Activated CD8-positive, alpha-beta T cell treated with anti-CD3 and anti-CD28 coated beads for 36 hours (primary cell): Measurements from ENCODE around the gene SHISA5. TPM values are rescaled to one million over a fixed set of nuclear protein-coding genes. Genes with fewer than 3 reads are reported as not detected.
"Not testable (repeated sequence)": the region's sequence is repeated elsewhere in the genome, so short reads cannot be mapped to it uniquely, and the experiment has no call there.

Experiments used
- ATAC-seq: fragments of 200-7000 bp; cut with Tn5 transposase; one replicate; pipeline ENCODE4 v1.10.0; 2021; ENCODE audit warnings: mild to moderate bottlenecking, moderate library complexity
- CTCF ChIA-PET: fragments of 350-600 bp; sonication (Branson Sonifier 250); formaldehyde crosslinking; loops from one replicate; lab custom pipeline; 2021; ENCODE audit warnings: antibody characterized with exemption; lab: Charles Lee
- POLR2A ChIA-PET: fragments of 350-600 bp; sonication (Branson Sonifier 250); formaldehyde crosslinking; loops from one replicate; lab custom pipeline; 2021; ENCODE audit warnings: antibody characterized with exemption; lab: Charles Lee
- DNase-seq: peaks from one replicate; pipeline ENCODE4 v3.0.0-alpha.2; 2020
- H3K27ac Mint-ChIP-seq: one replicate; pipeline ENCODE4 v1.8.0; 2021; ENCODE audit warnings: mild to moderate bottlenecking, mixed read lengths
- H3K27me3 Mint-ChIP-seq: one replicate; pipeline ENCODE4 v1.8.0; 2021; ENCODE audit warnings: mixed read lengths
- H3K36me3 Mint-ChIP-seq: one replicate; pipeline ENCODE4 v1.8.0; 2021; ENCODE audit warnings: low read depth, mixed read lengths
- H3K4me1 Mint-ChIP-seq: one replicate; pipeline ENCODE4 v1.8.0; 2021; ENCODE audit warnings: low read depth, mixed read lengths
- H3K4me3 Mint-ChIP-seq: one replicate; pipeline ENCODE4 v1.8.0; 2021; ENCODE audit warnings: mild to moderate bottlenecking, moderate library complexity, mixed read lengths
- H3K9me3 Mint-ChIP-seq: one replicate; pipeline ENCODE4 v1.8.0; 2021; ENCODE audit warnings: mixed read lengths
- intact Hi-C: fragments of 100-400 bp; cut with micrococcal nuclease; formaldehyde crosslinking; loops from one replicate; pipeline ENCODE4 v1.10.0; 2022
- total RNA-seq, 2 experiments: library from RNA; stranded (reverse); gene quantifications; one replicate each; pipeline ENCODE4 v1.2.3, GENCODE V29; 2021
- TF ChIP-seq, protein P1 (sequence below): fragments of 200-600 bp; IDR thresholded peaks from one replicate; pipeline ENCODE4 v1.8.0; 2022; ENCODE audit warnings: antibody characterized with exemption, mild to moderate bottlenecking

Gene SHISA5
- total RNA-seq = 10 to 100 TPM; 65.9 to 71.4 TPM

GRCh38 chr3:48504051-48504946 is at the start of gene SHISA5:
Gene SHISA5, minus strand, starts transcription at chr3:48504174. Its CDS starts 80 bp downstream, at chr3:48504094.
- peak; percentile 64 for DNase-seq
- peak within 1 kb of the TSS; percentile 64 for H3K27ac Mint-ChIP-seq
- H3K36me3 Mint-ChIP-seq = no peaks in the 10 kb centered on the region
- CTCF ChIA-PET = interaction anchor here (0.9 to 3.7 kb wide), 6 partner anchors 9 to 103 kb away, joined by 3 to 20 read pairs (median 4); no protein-coding TSS in a partner anchor
- H3K4me1 Mint-ChIP-seq = peaks cover 41% of the 10 kb centered on the region
- H3K4me3 Mint-ChIP-seq = peak within 1 kb of the TSS; percentile 74
- TF ChIP-seq, protein P1, sequence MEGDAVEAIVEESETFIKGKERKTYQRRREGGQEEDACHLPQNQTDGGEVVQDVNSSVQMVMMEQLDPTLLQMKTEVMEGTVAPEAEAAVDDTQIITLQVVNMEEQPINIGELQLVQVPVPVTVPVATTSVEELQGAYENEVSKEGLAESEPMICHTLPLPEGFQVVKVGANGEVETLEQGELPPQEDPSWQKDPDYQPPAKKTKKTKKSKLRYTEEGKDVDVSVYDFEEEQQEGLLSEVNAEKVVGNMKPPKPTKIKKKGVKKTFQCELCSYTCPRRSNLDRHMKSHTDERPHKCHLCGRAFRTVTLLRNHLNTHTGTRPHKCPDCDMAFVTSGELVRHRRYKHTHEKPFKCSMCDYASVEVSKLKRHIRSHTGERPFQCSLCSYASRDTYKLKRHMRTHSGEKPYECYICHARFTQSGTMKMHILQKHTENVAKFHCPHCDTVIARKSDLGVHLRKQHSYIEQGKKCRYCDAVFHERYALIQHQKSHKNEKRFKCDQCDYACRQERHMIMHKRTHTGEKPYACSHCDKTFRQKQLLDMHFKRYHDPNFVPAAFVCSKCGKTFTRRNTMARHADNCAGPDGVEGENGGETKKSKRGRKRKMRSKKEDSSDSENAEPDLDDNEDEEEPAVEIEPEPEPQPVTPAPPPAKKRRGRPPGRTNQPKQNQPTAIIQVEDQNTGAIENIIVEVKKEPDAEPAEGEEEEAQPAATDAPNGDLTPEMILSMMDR = no peak
- POLR2A ChIA-PET = interaction anchor here (1.0 to 2.2 kb wide), 5 partner anchors 11 to 39 kb away, joined by 4 to 11 read pairs (median 4); a partner anchor contains a TSS
- H3K27me3 Mint-ChIP-seq = no peaks in the 10 kb centered on the region
- peak; percentile 48 for ATAC-seq
- no peaks in the 10 kb centered on the region for H3K9me3 Mint-ChIP-seq
- intact Hi-C loops = no loop called here

GRCh38 chr3:48553361-48553760 is 49.4 kb upstream of the SHISA5 start:
- H3K27me3 Mint-ChIP-seq = no peaks in the 10 kb centered on the region
- H3K27ac Mint-ChIP-seq = no peak overlapping the region
- ATAC-seq (no peak), DNase-seq (no peak)
- POLR2A ChIA-PET = interaction anchor here (0.6 to 1.4 kb wide), 4 partner anchors 87 to 113 kb away, joined by 3 to 5 read pairs (median 3); no protein-coding TSS in a partner anchor
- no peak overlapping the region for H3K4me3 Mint-ChIP-seq
- no peaks in the 10 kb centered on the region for H3K9me3 Mint-ChIP-seq
- TF ChIP-seq, protein P1 = no peak
- peaks cover 25% of the 10 kb centered on the region for H3K4me1 Mint-ChIP-seq
- CTCF ChIA-PET = interaction anchor here (1.1 to 11.3 kb wide), 5 partner anchors 24 to 153 kb away, joined by 3 to 116 read pairs (median 12); partner anchors contain the start of gene SLC26A6
- intact Hi-C loops = no loop called here
- H3K36me3 Mint-ChIP-seq = peaks cover 41% of the 10 kb centered on the region

DNA sequence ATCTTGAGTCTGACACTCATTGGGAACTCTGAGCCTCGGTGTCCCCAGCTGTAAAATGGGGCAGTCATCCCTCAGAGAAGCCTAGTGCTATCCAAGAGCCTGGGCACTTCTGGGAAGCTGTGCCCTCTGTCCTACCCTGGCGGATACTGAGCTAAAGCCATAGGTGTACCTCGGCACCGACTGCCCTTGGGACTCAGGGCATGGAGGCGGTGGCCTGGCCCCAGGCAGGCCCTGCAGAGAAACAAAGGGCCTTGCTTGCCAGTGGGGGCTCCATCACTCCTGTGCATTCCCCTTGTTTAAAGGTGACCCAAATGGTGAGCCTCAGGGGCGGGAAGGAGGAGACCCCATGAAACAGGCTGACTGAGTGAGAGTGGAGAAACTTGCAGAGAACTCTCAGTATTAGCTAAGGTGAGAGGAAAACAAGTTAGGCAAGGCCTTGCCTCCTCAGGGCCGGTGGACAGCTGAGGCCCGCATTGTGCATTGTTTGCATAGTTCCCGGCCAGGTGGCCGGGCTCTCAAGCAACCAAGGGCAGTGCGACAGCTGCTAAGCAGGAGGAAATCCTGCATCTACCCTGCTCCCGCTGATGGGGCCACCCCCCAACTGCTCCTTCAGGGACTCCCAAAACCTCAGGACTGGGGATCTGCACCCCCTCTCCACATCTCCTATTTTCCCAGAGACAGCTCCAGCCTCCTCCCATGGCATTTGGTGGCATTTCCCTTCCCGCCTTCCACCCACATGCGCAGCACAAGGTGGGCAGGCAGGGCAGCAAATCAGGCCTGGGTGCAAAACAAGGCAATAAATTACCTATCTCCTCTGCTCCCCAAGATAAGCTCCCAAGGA is 48.4 kb upstream of the SHISA5 start:
- peaks cover 20% of the 10 kb centered on the region for H3K4me1 Mint-ChIP-seq
- H3K4me3 Mint-ChIP-seq = no peak overlapping the region
- intact Hi-C loops = no loop called here
- POLR2A ChIA-PET = interaction anchor here (0.6 to 1.4 kb wide), 3 partner anchors 12 to 113 kb away, joined by 3 to 4 read pairs (median 3); no protein-coding TSS in a partner anchor
- ATAC-seq (no peak), DNase-seq (no peak)
- TF ChIP-seq, protein P1 = no peak
- H3K27ac Mint-ChIP-seq = no peak overlapping the region
- peaks cover 47% of the 10 kb centered on the region for H3K36me3 Mint-ChIP-seq
- no peaks in the 10 kb centered on the region for H3K27me3 Mint-ChIP-seq
- CTCF ChIA-PET = interaction anchor here (1.1 to 11.3 kb wide), 4 partner anchors 79 to 152 kb away, joined by 3 to 116 read pairs (median 9); no protein-coding TSS in a partner anchor
- H3K9me3 Mint-ChIP-seq = no peaks in the 10 kb centered on the region

GRCh38 chr3:48551651-48552050 is 47.7 kb upstream of the SHISA5 start:
- Mint-ChIP-seq H3K36me3 (peaks cover 53% of the 10 kb centered on the region), H3K4me1 (peaks cover 20% of the 10 kb centered on the region)
- H3K27me3 Mint-ChIP-seq, DNase-seq, H3K9me3 Mint-ChIP-seq, ATAC-seq, H3K27ac Mint-ChIP-seq, intact Hi-C loops, H3K4me3 Mint-ChIP-seq: not testable (repeated sequence)
- CTCF ChIA-PET = interaction anchor here (1.1 to 11.3 kb wide), 3 partner anchors 78 to 150 kb away, joined by 3 to 116 read pairs (median 6); no protein-coding TSS in a partner anchor
- POLR2A ChIA-PET = interaction anchor here (0.6 kb wide), 1 partner anchor 11 kb away, joined by 3 read pairs; no protein-coding TSS in a partner anchor
